ENCODE measurements around the gene SGPP1.
"Not testable (repeated sequence)": the region's sequence is repeated elsewhere in the genome, so short reads cannot be mapped to it uniquely, and the experiment has no call there.

DNA sequence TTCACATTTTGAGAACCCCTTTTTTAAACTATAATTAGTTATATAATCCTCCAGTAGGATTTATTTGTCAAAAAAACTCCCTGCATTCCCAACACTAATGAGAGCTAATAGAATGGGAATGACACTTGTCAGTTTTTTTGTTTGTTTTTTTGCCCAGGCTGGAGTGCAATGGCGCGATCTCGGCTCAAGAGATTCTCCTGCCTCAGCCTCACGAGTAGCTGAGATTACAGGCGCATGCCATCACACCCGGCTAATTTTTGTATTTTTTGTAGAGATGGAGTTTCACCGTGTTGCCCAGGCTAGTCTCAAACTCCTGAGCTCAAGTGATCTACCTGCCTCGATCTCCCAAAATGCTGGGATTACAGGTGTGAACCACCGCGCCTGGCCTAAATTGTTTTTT lies 66.0 kb downstream of the SGPP1 start:
- not testable (repeated sequence) for TF ChIP-seq POLR2A, CTCF (IDR thresholded peaks at IDR 0.05)

Measured in lower leg skin (tissue), 3 donors.